ENCODE data around the gene MMP19.

MMP19 gene

GRCh38 chr12:55816881-55817344, 25.8 kb downstream of the MMP19 start:
- in situ Hi-C loops (cut with HindIII; ENCODE audit: low sequenced_read_pairs) = no loop called here

DNA sequence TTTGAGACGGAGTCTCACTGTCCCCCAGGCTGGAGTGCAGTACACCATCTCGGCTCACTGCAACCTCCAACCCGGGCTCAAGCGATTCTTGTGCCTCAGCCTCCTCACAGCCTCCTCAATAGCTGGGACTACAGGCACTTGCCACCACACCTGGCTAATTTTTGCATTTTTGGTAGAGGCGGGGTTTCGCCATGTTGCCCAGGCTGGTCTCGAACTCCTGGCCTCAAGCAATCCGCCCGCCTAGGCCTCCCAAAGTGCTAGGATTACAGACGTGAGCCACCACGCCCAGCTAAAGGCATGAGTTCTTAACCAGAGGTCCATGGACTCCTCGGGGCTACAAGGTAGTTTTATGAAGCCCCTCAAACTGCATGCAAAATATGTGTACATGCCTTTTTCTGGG, 27.3 kb downstream of the MMP19 start:
- in situ Hi-C loops (cut with HindIII; ENCODE audit: low sequenced_read_pairs) = no loop called here

- in situ Hi-C loops (cut with HindIII; ENCODE audit: low sequenced_read_pairs) = no loop called here
Measured at GRCh38 chr12:55814257-55814656, 28.5 kb downstream of the MMP19 start.

DNA sequence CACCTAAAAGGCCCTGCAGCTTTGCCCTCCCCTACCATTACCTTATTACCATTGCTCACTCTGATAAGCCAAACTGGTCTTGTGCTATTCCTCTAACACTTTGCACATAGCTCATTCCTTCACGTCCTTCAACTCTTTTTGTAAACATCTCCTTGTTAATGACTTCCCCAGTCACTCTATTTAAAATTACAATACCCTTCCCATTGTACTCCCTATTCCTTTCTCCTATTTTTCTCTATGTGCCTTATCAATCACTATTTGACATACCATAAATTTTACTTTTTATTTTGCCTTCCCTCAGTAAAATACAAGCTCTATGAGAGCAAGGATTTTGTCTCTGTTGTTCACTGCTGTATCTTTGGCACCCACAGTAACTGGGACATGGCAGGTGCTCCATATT, 30.6 kb downstream of the MMP19 start:
- in situ Hi-C loops (cut with HindIII; ENCODE audit: low sequenced_read_pairs) = no loop called here

GRCh38 chr12:55809274-55809673, 33.5 kb downstream of the MMP19 start:
- in situ Hi-C loops (cut with HindIII; ENCODE audit: low sequenced_read_pairs) = no loop called here

- in situ Hi-C loops (cut with HindIII; ENCODE audit: low sequenced_read_pairs) = no loop called here
Measured at GRCh38 chr12:55806982-55807381, 35.8 kb downstream of the MMP19 start.

GRCh38 chr12:55797550-55797949, 45.2 kb downstream of the MMP19 start:
- in situ Hi-C loops (cut with HindIII; ENCODE audit: low sequenced_read_pairs) = no loop called here

- in situ Hi-C loops (cut with HindIII; ENCODE audit: low sequenced_read_pairs) = no loop called here
Measured at GRCh38 chr12:55797068-55797467, 45.7 kb downstream of the MMP19 start.

DNA sequence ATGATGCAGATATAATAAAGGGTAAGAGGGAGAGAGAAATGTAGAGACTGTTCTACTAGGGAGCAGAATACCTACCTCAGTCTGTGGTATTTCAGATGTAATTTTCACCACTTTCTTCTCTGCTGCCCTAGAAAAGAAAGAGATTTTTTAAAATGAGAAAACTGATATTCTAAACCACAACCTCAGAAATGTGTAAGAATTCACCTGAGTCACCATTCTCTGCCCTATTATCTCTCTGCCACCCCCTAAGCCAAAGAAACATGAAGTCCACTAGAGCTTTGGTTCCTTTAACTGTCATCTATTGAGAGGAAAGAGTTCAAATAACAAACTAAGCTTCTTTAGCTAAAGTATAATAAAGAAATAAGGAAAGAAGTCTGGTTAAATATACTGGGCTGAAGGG, 46.8 kb downstream of the MMP19 start:
- in situ Hi-C loops (cut with HindIII; ENCODE audit: low sequenced_read_pairs) = no loop called here

DNA sequence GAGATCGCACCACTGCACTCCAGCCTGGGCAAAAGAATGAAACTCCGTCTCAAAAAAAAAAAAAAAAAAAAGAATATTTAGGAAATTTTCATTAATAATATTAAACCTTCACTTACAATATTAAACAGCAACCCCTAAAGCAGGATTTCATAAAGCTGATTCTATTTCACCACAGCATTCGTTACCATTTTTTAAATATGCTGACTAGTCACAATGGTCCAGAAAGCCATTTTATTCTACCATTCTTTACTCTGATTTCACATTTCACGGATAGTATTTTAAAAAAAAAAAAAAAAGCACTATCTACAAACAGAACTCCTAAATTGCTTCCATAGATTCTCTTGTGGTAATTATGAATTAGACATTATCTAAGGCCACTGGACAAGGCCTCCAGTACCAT, 52.8 kb downstream of the MMP19 start:
- in situ Hi-C loops (cut with HindIII; ENCODE audit: low sequenced_read_pairs) = no loop called here

DNA sequence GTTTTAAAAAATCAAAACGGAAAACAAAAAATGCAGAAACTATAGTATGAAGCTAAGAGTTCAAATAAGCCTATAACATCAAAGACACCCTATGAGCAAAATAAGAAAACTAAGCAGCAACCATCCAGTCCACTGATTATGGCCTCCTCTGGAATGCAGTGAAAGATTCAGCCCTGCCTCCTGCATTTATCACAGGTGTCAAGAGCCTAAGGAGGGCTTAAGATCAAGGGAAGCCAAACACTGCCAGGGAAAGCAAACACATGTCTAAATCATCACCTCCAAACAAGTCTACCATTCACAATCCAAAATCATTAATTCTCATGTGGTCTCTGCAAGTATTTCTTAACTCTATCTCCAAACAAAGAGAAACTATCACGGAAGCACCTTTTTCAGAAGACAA, 53.6 kb downstream of the MMP19 start:
- in situ Hi-C loops (cut with HindIII; ENCODE audit: low sequenced_read_pairs) = no loop called here

DNA sequence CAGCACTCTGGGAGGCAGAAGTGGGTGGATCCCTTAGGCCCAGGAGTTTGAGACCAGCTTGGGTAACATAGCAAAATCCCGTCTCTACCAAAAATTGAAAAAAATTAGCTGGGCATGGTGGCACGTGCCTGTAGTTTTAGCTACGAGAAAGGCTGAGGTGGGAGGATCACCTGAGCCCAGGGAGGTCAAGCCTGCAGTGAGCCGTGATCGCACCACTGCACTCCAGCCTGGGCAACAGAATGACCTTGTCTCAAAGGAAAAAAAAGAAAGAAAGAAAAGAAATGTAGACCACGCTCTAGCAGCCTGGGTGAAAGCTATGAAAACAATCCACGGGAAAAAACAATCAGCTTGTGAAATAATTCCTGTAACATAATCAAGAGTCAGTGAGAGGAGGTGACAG, 54.2 kb downstream of the MMP19 start:
- in situ Hi-C loops (cut with HindIII; ENCODE audit: low sequenced_read_pairs) = no loop called here

Data from DLD1 (cell line).